Measurements from ENCODE around the gene PRKAA1.

PRKAA1 gene

GRCh38 chr5:40833712-40834229, 35.6 kb upstream of the PRKAA1 start:
- peaks cover 38% of the 10 kb centered on the region for H3K36me3 ChIP-seq (ENCODE audit: control insufficient read depth, insufficient read depth, low read length)
- H3K27me3 ChIP-seq (ENCODE audit: control insufficient read depth, insufficient read depth, low read length, poor library complexity, severe bottlenecking): no peaks in the 10 kb centered on the region
- H3K4me3 ChIP-seq (ENCODE audit: insufficient read depth, low read depth, low read length): peak overlapping the region; percentile 94
- 35 to 40% methylated on average over 13 of the region's 13 CpGs for WGBS, 2 experiments
- no peaks in the 10 kb centered on the region for H3K9me3 ChIP-seq (ENCODE audit: control insufficient read depth, low read length)
- no peak overlapping the region for H3K27ac ChIP-seq (ENCODE audit: insufficient read depth, low read depth, low read length, poor library complexity, severe bottlenecking)
- H3K4me1 ChIP-seq (ENCODE audit: control insufficient read depth, insufficient read depth, low read length): peaks cover 3% of the 10 kb centered on the region

- Histone ChIP-seq H3K27ac (ENCODE audit: insufficient read depth, low read depth, low read length, poor library complexity, severe bottlenecking) (no peak overlapping the region), H3K27me3 (ENCODE audit: control insufficient read depth, insufficient read depth, low read length, poor library complexity, severe bottlenecking) (no peaks in the 10 kb centered on the region), H3K9me3 (ENCODE audit: control insufficient read depth, low read length) (no peaks in the 10 kb centered on the region), H3K36me3 (ENCODE audit: control insufficient read depth, insufficient read depth, low read length) (peaks cover 52% of the 10 kb centered on the region), H3K4me3 (ENCODE audit: insufficient read depth, low read depth, low read length) (no peak overlapping the region), H3K4me1 (ENCODE audit: control insufficient read depth, insufficient read depth, low read length) (peaks cover 3% of the 10 kb centered on the region)
- WGBS, 2 experiments: 95 to 98% methylated on average over 4 of the region's 4 CpGs
Measured at GRCh38 chr5:40832345-40832744, 34.2 kb upstream of the PRKAA1 start.

GRCh38 chr5:40831346-40832210, 33.4 kb upstream of the PRKAA1 start:
- H3K27ac ChIP-seq (ENCODE audit: insufficient read depth, low read depth, low read length, poor library complexity, severe bottlenecking): no peak overlapping the region
- peaks cover 58% of the 10 kb centered on the region for H3K36me3 ChIP-seq (ENCODE audit: control insufficient read depth, insufficient read depth, low read length)
- 79 to 82% methylated on average over 4 of the region's 4 CpGs for WGBS, 2 experiments
- no peaks in the 10 kb centered on the region for H3K27me3 ChIP-seq (ENCODE audit: control insufficient read depth, insufficient read depth, low read length, poor library complexity, severe bottlenecking)
- H3K9me3 ChIP-seq (ENCODE audit: control insufficient read depth, low read length): no peaks in the 10 kb centered on the region
- H3K4me1 ChIP-seq (ENCODE audit: control insufficient read depth, insufficient read depth, low read length): peaks cover 3% of the 10 kb centered on the region
- no peak overlapping the region for H3K4me3 ChIP-seq (ENCODE audit: insufficient read depth, low read depth, low read length)

- H3K27me3 ChIP-seq (ENCODE audit: control insufficient read depth, insufficient read depth, low read length, poor library complexity, severe bottlenecking): no peaks in the 10 kb centered on the region
- no peak overlapping the region for H3K27ac ChIP-seq (ENCODE audit: insufficient read depth, low read depth, low read length, poor library complexity, severe bottlenecking)
- H3K9me3 ChIP-seq (ENCODE audit: control insufficient read depth, low read length): no peaks in the 10 kb centered on the region
- H3K4me1 ChIP-seq (ENCODE audit: control insufficient read depth, insufficient read depth, low read length): no peaks in the 10 kb centered on the region
- no peak overlapping the region for H3K4me3 ChIP-seq (ENCODE audit: insufficient read depth, low read depth, low read length)
- 90 to 91% methylated on average over 13 of the region's 13 CpGs for WGBS, 2 experiments
- peaks cover 65% of the 10 kb centered on the region for H3K36me3 ChIP-seq (ENCODE audit: control insufficient read depth, insufficient read depth, low read length)
Measured at GRCh38 chr5:40829748-40830533, 31.8 kb upstream of the PRKAA1 start.

GRCh38 chr5:40828690-40829661, 30.8 kb upstream of the PRKAA1 start:
- no peak overlapping the region for H3K27ac ChIP-seq (ENCODE audit: insufficient read depth, low read depth, low read length, poor library complexity, severe bottlenecking)
- H3K4me3 ChIP-seq (ENCODE audit: insufficient read depth, low read depth, low read length): no peak overlapping the region
- 93 to 95% methylated on average over 3 of the region's 3 CpGs for WGBS, 2 experiments
- peaks cover 67% of the 10 kb centered on the region for H3K36me3 ChIP-seq (ENCODE audit: control insufficient read depth, insufficient read depth, low read length)
- no peaks in the 10 kb centered on the region for H3K9me3 ChIP-seq (ENCODE audit: control insufficient read depth, low read length)
- H3K27me3 ChIP-seq (ENCODE audit: control insufficient read depth, insufficient read depth, low read length, poor library complexity, severe bottlenecking): no peaks in the 10 kb centered on the region
- H3K4me1 ChIP-seq (ENCODE audit: control insufficient read depth, insufficient read depth, low read length): no peaks in the 10 kb centered on the region

GRCh38 chr5:40828021-40828631, 30.0 kb upstream of the PRKAA1 start:
- Histone ChIP-seq H3K36me3 (ENCODE audit: control insufficient read depth, insufficient read depth, low read length) (peaks cover 66% of the 10 kb centered on the region), H3K27ac (ENCODE audit: insufficient read depth, low read depth, low read length, poor library complexity, severe bottlenecking) (no peak overlapping the region), H3K9me3 (ENCODE audit: control insufficient read depth, low read length) (no peaks in the 10 kb centered on the region), H3K27me3 (ENCODE audit: control insufficient read depth, insufficient read depth, low read length, poor library complexity, severe bottlenecking) (no peaks in the 10 kb centered on the region), H3K4me1 (ENCODE audit: control insufficient read depth, insufficient read depth, low read length) (no peaks in the 10 kb centered on the region), H3K4me3 (ENCODE audit: insufficient read depth, low read depth, low read length) (no peak overlapping the region)
- WGBS, 2 experiments: 98 to 100% methylated on average over 2 to 3 of the region's 3 CpGs

GRCh38 chr5:40827188-40827977, 29.2 kb upstream of the PRKAA1 start:
- 89 to 96% methylated on average over 14 of the region's 14 CpGs for WGBS, 2 experiments
- Histone ChIP-seq H3K4me3 (ENCODE audit: insufficient read depth, low read depth, low read length) (no peak overlapping the region), H3K9me3 (ENCODE audit: control insufficient read depth, low read length) (no peaks in the 10 kb centered on the region), H3K27me3 (ENCODE audit: control insufficient read depth, insufficient read depth, low read length, poor library complexity, severe bottlenecking) (no peaks in the 10 kb centered on the region), H3K4me1 (ENCODE audit: control insufficient read depth, insufficient read depth, low read length) (no peaks in the 10 kb centered on the region), H3K27ac (ENCODE audit: insufficient read depth, low read depth, low read length, poor library complexity, severe bottlenecking) (no peak overlapping the region), H3K36me3 (ENCODE audit: control insufficient read depth, insufficient read depth, low read length) (peaks cover 59% of the 10 kb centered on the region)

GRCh38 chr5:40826489-40827187, 28.5 kb upstream of the PRKAA1 start:
- no peak overlapping the region for H3K4me3 ChIP-seq (ENCODE audit: insufficient read depth, low read depth, low read length)
- H3K9me3 ChIP-seq (ENCODE audit: control insufficient read depth, low read length): no peaks in the 10 kb centered on the region
- peaks cover 52% of the 10 kb centered on the region for H3K36me3 ChIP-seq (ENCODE audit: control insufficient read depth, insufficient read depth, low read length)
- H3K27ac ChIP-seq (ENCODE audit: insufficient read depth, low read depth, low read length, poor library complexity, severe bottlenecking): no peak overlapping the region
- no peaks in the 10 kb centered on the region for H3K27me3 ChIP-seq (ENCODE audit: control insufficient read depth, insufficient read depth, low read length, poor library complexity, severe bottlenecking)
- 93 to 95% methylated on average over 5 of the region's 5 CpGs for WGBS, 2 experiments
- no peaks in the 10 kb centered on the region for H3K4me1 ChIP-seq (ENCODE audit: control insufficient read depth, insufficient read depth, low read length)
